C4-2B (cell line): ENCODE data around the gene SIGLEC11.
"Not testable (repeated sequence)": the region's sequence is repeated elsewhere in the genome, so short reads cannot be mapped to it uniquely, and the experiment has no call there.

Experiments
- H3K27ac ChIP-seq: fragments of 450-650 bp; 2 replicates; pipeline ENCODE4 v1.5.1; 2017
- ZFX ChIP-seq: fragments of 450-650 bp; IDR thresholded peaks from 2 replicates; pipeline ENCODE4 v1.6.1; 2017
- TF ChIP-seq, protein P1 (sequence below): fragments of 450-650 bp; conservative IDR thresholded peaks from 2 replicates; pipeline ENCODE4 v1.5.1; 2017; ENCODE audit warnings: mild to moderate bottlenecking

Gene SIGLEC11

DNA sequence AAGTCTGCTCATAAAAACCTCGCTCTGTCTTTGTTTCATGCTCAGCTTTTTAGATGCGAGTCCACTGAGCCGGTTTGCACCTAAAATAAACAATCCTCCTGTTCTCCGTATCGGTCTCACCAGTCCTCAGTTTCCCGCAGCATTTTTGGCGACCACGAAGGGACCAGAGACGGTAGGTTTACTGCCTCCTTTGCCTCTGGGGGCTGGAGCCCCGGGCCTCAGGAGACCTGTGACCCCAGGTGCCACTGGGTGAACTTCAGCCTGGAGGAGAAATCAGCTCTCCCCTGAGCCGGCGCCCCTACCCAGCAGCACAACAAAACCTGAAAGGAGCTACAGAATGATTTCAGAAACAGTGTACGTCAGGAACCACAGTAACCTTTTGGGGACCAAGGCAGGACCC, 8.1 kb downstream of the SIGLEC11 start:
- TF ChIP-seq, protein P1, sequence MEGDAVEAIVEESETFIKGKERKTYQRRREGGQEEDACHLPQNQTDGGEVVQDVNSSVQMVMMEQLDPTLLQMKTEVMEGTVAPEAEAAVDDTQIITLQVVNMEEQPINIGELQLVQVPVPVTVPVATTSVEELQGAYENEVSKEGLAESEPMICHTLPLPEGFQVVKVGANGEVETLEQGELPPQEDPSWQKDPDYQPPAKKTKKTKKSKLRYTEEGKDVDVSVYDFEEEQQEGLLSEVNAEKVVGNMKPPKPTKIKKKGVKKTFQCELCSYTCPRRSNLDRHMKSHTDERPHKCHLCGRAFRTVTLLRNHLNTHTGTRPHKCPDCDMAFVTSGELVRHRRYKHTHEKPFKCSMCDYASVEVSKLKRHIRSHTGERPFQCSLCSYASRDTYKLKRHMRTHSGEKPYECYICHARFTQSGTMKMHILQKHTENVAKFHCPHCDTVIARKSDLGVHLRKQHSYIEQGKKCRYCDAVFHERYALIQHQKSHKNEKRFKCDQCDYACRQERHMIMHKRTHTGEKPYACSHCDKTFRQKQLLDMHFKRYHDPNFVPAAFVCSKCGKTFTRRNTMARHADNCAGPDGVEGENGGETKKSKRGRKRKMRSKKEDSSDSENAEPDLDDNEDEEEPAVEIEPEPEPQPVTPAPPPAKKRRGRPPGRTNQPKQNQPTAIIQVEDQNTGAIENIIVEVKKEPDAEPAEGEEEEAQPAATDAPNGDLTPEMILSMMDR: no peak
- no peak for TF ChIP-seq ZFX
- no peak overlapping the region for H3K27ac ChIP-seq

DNA sequence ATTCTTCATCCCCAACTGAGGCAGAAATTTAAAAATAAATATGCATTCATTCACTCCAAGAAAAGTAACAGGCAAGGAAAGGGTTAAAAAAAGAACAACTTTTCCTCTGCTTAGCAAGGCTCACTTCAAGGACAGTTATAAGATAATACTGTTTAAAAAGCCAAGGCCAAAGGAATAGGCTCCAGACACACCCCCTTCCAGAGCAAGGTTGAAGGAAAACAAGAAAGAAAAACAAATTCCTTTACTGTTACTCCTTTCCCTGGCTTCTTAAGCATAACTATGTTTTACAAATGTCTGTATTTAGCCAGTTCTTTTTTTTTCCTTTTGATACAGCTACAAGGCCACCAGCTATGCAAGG, 8.5 kb downstream of the SIGLEC11 start:
- no peak overlapping the region for H3K27ac ChIP-seq
- TF ChIP-seq, protein P1: no peak
- TF ChIP-seq ZFX: no peak

DNA sequence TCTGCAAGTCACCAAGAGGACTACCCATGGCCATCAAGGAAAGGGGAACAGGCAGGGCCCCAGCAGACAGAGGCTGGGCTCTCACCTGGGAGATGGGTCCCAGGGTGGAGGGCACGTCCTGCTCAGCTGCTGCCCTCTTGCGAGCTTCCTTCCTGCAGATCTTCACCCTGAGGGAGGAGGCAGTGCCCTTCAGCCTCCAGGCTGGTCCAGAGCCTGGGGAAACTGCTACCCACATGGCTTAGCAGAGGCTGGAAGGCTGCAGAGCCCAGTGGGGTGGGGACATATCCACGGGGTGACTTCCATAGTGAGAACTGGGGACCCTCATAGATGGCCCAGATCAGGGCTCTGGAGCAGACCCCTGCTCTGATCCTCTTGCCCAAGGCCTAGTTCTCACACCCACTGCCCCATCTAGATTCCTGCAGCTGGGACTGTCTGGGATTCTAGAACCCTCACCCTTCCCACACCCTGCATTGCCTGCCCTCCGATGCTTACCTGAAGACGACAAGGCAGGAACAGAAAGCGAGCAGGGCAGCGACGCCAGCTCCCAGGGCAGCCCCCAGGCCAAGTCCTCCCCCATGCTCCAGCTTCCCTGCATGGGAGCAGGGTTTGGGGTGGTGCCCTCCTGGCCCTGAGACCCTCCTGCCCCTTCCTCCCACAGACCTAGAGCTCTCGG, 9.0 kb downstream of the SIGLEC11 start:
- TF ChIP-seq, protein P1: no peak
- no peak for TF ChIP-seq ZFX
- no peak overlapping the region for H3K27ac ChIP-seq

DNA sequence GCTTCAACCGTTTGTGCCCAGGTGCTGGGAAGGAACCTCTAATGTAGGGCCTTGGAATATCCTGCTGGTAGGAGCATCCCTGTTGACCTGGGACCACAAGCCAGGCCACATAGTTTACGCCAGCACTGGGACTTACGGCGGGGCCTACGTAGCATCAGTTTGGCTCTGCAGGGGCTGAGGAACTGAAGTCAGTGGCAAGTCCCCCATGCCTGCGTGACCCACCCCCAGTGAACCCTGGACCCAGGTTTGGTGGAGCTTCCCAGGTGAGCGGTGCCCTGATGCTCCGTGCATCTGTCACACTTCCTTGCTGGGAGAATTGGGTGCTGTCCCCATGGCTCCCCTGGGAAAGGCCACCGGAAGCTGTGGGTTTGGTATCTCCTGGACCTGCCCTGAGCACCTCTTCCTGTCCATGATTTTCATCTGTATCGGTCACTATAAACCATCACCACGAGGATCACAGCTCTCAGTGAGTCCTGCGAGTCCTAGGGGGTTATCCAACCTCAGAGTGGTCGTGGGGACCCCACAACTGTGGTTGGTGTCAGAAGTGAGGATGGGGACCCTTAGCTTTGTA, 9.9 kb downstream of the SIGLEC11 start:
- TF ChIP-seq ZFX: no peak
- TF ChIP-seq, protein P1: no peak
- no peak overlapping the region for H3K27ac ChIP-seq

DNA sequence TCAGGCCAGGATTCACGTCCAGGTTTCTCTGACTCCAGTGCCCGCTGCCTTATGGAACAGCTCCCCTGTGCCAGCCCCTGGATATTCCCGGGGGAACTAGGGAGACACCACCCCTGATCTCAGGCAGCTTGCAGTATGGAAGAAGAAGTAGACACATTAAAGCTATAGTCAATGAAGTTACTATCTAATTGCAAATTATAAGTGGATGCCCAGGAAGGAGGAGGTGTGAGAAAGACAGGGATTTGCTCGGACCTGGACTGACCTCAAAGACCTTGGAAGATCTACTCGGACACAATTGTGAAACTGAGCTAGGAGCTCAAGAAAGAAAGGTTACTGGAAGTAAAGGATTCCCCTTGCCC, 10.4 kb downstream of the SIGLEC11 start:
- no peak for TF ChIP-seq ZFX
- TF ChIP-seq, protein P1: no peak
- H3K27ac ChIP-seq: no peak overlapping the region

DNA sequence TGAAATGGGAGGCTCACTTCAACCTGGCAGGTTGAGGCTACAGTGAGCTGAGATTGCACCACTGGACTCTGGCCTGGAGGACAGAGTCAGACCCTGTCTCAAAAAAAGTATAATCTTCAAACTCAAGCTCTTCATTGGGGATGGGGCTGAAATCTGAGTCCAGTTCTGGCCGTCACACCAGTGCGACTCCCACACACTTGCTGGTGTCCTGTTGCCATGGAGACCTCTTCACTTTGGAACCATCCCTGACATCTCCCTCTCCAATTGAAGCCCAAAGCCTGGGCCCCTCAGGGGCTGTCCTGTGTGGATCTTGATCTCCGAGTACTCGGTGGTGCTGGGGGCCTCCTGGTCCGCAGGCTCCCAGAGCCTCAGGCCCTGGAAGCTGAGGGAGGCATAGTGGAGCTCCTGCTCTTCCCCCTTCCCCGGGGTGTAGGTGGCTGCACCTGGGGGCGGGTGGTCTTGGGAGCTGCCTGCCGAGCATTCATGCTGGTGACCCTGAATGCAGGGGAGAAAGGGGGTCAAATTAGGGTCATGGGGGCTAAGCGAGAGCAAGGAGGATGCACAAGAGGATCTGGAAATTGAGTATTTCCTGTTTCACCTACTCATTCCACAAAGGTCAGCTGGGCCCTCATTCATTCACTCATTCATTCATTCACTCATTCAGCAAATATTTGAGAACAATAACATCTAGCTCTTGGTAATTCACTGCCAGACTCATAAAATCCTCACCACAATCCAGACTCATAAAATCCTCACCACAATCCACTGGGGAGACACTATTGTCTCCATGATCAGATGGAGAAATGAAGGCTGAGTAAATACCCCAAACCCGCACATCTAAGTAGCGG, 11.0 kb downstream of the SIGLEC11 start:
- H3K27ac ChIP-seq: no peak overlapping the region
- TF ChIP-seq, protein P1: no peak
- no peak for TF ChIP-seq ZFX

DNA sequence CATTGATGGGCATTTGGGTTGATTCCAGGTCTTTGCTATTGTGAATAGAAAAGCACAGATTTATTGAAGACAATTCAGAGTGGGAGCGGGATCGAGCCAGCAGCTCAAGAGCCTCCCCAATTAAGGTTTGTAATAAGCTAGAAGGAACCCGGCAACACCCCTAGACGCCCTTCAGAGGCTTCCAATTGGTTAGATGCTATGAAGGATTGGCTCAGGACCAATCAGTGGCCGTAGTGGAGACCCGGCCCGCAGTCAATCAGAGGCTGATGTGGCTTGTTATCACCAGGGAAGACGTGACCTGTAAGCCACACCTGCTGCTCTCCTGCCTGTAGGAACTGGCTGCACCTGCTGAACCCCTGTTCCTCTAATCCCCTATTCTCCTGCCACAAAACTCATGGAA, 14.6 kb downstream of the SIGLEC11 start:
- TF ChIP-seq, protein P1: no peak

DNA sequence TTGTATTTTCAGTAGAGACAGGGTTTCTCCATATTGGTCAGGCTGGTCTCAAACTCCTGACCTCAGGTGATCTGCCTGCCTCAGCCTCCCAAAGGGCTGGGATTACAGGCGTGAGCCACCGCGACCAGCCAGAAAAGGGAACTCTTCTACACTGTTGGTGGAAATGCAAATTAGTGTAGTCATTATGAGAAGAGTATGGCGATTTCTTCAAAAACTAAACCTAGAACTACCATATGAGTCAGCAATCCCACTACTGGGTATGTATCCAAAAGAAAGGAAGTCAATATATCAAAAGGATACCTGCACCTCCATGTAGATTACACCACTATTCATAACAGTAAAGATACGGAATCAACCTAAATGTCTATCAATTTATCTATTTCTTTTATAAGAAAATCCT, 16.4 kb downstream of the SIGLEC11 start:
- H3K27ac ChIP-seq: not testable (repeated sequence)

More for the DNA sequence above, 14.6 kb downstream of the SIGLEC11 start:
- H3K27ac ChIP-seq: no peak overlapping the region
